GM19099 (cell line): ENCODE measurements around the gene SH3BP4.

Experiments used
- POLR2A ChIP-seq: IDR thresholded peaks from 3 replicates; pipeline ENCODE4 v1.6.1; 2011; ENCODE audit warnings: low read depth; ENCODE audit not compliant: insufficient read length; ENCODE audit errors: extremely low read depth

Gene SH3BP4

GRCh38 chr2:234994438-234995321, 42.9 kb downstream of the SH3BP4 start:
- TF ChIP-seq POLR2A: no peak

GRCh38 chr2:234995332-234996068, 43.7 kb downstream of the SH3BP4 start:
- no peak for TF ChIP-seq POLR2A

- no peak for TF ChIP-seq POLR2A
Observed at GRCh38 chr2:234996069-234996940, 44.5 kb downstream of the SH3BP4 start.

- no peak for TF ChIP-seq POLR2A
Observed at GRCh38 chr2:234996941-234997270, 45.1 kb downstream of the SH3BP4 start.

GRCh38 chr2:234997389-234997788, 45.6 kb downstream of the SH3BP4 start:
- TF ChIP-seq POLR2A: no peak

- TF ChIP-seq POLR2A: no peak
Observed at GRCh38 chr2:234998404-234999211, 46.8 kb downstream of the SH3BP4 start.

GRCh38 chr2:234999740-235000425, 48.1 kb downstream of the SH3BP4 start:
- TF ChIP-seq POLR2A: no peak

GRCh38 chr2:235000426-235001236, 48.8 kb downstream of the SH3BP4 start:
- TF ChIP-seq POLR2A: no peak

- no peak for TF ChIP-seq POLR2A
Observed at GRCh38 chr2:235001237-235002133, 49.7 kb downstream of the SH3BP4 start.

- no peak for TF ChIP-seq POLR2A
Observed at GRCh38 chr2:235002198-235003095, 50.6 kb downstream of the SH3BP4 start.
